Erythroblast (primary cell): Measurements from ENCODE around the gene UBE2U.

Source experiments
- GATA1 ChIP-seq: IDR thresholded peaks from 2 replicates; pipeline ENCODE4 v1.6.1; 2011; ENCODE audit warnings: low read depth, mild to moderate bottlenecking, control low read depth, low read length, moderate library complexity
- POLR2A ChIP-seq: IDR thresholded peaks from 2 replicates; pipeline ENCODE4 v1.6.1; 2011; ENCODE audit warnings: mild to moderate bottlenecking, low read length

DNA sequence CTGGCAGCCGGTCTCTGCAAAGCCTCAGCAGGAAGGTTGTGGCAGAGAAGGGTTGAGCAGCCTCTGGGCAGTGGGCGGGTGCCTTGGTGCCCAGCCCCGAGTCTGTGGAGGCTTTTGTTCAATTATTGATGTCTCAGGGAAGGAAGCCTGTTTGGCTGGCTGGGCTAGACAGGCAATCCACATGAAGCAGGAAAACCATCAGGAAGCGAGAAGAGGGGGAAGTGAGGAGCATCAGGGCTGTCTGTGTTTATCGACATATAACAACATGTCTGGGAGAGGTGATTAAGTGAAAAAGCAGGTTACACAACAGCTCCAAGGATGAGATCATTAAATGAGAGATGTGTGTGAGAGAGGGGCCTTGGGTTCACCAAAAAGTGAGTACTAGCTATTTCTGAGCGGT is 105.4 kb downstream of the UBE2U start:
- TF ChIP-seq POLR2A (no peak), GATA1 (no peak)
